ENCODE results near the gene HHLA2.

- TF ChIP-seq POLR2A (IDR thresholded peaks at IDR 0.05; ENCODE audit: low read depth, low read length) (no peak), POLR2AphosphoS5 (IDR thresholded peaks at IDR 0.05; ENCODE audit: low read depth, low read length) (no peak), POU2F2 (IDR thresholded peaks at IDR 0.05; ENCODE audit: low read depth, low read length) (no peak), TAF1 (IDR thresholded peaks at IDR 0.05; ENCODE audit: low read depth, low read length) (no peak), SPI1 (IDR thresholded peaks at IDR 0.05; ENCODE audit: low read depth, low read length) (no peak), PAX5 (IDR thresholded peaks at IDR 0.05; ENCODE audit: insufficient read depth, low read length, severe bottlenecking) (no peak)
These were observed 113.4 kb downstream of the HHLA2 start for GRCh38 chr3:108409800-108410178.

Data from GM12891 (cell line).